Amniotic stem cell (primary cell): Measurements from ENCODE around the gene PALM3.

Source experiments
- DNase-seq: peaks from one replicate; lab custom pipeline; 2025; lab: John Stamatoyannopoulos, UW

The PALM3 gene

DNA sequence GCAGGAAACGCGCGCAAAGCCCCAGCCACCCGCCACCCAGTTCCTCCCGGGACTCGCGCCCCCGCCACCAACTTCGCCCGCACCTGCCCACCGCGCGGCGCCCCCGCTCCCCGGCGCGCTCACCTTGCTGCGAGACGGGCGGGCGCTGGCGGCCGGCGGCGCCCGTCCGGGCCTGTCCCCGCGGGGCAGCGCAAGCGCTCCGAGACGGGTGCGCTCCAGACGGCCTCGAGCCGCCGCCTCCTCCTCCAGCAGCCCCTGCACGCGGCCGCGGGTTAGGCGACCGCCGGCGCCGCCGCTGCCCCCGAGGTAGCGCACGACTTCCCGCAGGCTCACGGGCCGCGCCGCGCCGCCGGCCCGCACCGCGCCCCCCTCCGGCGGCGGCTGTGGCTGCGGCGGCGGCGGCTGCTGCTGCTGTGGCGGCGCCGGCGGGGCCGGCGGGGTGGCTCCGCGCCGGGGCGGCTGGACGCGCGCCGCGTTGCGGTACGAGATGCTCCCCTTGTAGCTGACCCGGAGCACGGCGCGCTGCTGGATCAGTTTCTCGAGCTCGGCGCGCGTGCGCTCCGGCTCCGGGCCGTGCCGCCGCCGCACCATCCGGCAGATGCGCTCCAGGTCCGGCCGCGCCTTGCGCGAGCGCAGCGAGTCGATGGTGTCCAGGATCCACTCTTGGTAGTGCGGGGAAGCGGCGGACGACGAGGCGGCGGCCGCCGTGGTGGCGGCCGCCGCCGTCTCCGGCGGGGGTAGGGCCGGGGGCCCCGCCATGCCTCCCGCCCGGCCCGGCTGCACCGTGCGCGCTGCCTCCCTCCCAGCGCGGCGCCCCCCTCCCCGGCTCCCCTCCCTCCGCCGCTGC lies 28.0 kb upstream of the PALM3 start:
- no peak for DNase-seq

DNA sequence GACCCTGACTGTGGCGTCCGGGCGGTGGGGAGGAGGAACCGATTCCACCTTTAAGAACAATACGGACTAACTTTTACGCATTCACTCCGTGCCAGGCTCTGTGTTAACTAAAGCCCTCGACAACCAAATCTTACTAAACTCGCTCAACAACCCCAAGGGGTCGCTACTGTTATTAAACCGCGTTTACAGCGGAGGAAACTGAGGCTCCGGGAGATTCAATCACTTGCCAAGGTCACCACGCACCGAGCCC lies 27.5 kb upstream of the PALM3 start:
- no peak for DNase-seq

DNA sequence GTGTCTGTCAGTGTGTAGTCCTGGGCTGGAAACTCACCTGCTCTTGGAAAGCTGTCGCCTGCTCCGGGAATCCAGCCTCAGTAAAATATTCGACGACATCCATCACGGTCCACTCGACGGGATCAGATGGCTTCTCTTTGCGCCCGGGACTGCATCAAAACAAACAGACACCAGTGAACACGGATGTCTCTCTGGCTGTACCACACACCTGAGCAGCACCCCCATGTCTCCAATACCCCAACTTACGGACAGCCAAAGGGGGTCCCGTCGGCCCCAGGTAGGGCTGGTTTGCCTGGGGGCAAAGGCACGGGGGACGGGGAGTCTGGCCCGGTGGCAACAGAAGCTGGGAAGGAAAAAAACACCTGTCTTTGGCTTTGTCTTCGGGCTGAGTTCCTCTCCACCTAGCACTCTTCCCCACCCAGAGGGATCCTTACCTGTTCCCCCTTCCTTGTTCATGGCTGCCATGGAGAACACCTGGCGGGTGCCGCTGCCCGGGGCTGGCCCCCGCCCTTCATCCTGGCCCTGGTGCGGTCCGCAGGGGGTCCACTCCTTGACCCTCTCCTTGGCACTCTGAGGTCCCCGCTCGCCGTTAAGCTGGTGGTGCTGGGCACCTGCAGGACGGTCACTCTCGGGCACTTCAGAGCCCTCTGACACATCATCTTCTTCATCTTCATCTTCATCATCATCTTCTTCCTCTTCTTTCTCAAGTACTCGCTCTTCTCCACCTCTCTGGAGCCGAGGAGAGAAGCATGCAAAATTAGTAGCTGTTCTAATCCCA lies 26.9 kb upstream of the PALM3 start:
- DNase-seq, result no peak

DNA sequence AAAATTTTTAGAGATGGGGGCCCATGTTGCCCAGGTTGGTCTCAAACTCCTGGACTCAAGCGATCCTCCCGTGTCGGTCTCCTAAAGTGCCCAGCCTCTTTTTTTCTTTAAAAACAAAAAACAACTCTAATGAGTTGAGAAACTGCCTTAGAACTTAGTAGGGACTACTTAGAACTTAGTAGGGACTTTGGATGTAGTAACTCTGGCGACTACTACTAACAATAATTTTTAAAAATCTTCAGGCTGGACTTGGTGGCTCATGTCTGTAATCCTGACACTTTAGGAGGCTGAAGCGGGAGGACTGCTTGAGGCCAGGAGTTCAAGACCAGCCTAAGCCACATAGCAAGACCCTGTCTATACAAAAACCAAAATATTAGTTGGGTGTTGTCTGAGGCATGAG lies 24.2 kb upstream of the PALM3 start:
- DNase-seq, result no peak

GRCh38 chr19:14085309-14085995 lies 23.6 kb upstream of the PALM3 start, which contains the start of gene C19orf67:
TSS of gene C19orf67 (minus strand) at chr19:14085783. CDS start at chr19:14085627, 156 bp downstream.
- DNase-seq, result no peak

GRCh38 chr19:14082675-14082960 lies 20.7 kb upstream of the PALM3 start:
- no peak for DNase-seq

DNA sequence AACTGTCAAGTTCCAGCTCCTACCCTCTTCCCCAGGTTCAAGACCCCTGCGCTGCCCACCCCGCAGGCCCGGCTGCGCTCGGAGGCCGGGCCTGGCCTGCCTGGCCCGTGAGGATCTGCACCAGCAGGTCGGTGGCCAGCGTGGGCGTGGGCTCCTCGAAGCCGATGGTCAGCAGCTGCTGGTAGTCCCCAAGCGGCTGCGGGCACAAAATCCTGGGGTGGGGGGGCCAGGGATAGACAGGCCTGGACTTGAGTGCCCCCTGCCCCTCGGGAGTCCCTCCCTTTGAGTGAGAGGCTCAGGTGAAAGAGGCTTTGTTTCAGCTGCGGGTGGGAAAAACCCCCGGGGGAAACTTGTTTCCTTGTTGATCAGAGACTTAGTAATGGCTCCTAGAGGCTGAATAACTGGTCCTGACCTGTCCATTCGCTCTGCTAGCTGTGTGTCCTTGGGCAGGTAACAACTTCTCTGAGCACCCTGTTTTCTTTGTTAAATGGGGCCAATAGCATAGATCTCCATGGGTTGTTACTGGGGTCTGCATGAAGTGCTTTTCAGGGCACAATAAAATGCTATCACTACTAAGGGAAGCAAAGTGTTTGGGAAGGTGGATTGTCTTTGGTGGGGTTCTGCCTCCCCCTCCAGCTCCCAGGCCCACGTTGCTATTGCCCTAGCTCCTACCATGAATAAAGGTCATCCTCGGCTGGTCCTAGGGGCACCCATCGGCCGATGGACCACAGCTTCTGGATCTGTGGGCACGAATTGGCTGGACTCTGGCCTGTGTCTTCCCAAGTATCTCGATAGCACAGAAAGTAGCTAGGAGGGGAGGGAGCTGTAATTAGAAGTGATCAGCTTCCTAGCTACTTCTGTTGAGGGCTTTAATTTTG lies 20.2 kb upstream of the PALM3 start:
- no peak for DNase-seq

- peak; percentile 98 for DNase-seq
Observed at GRCh38 chr19:14080887-14081796, 19.3 kb upstream of the PALM3 start.

DNA sequence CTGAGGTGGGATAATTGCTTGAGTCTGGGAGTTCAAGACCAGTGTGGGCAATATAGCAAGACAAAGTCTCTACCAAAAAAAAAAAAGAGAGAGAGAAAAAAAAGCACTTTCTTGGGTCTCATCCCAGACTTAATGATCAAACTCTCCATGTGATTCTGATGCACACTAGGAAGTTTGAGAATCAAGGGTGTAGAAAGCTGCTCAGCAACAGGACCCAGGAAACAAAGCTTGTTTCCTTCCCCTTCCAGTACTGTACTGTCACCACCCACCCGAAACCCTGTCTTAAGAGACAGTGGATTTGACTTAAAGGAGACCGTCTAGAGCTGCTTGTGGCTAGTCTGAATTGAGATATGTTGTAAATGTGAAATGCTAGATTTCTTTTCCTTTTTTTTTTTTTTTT lies 16.5 kb upstream of the PALM3 start:
- DNase-seq, result no peak

DNA sequence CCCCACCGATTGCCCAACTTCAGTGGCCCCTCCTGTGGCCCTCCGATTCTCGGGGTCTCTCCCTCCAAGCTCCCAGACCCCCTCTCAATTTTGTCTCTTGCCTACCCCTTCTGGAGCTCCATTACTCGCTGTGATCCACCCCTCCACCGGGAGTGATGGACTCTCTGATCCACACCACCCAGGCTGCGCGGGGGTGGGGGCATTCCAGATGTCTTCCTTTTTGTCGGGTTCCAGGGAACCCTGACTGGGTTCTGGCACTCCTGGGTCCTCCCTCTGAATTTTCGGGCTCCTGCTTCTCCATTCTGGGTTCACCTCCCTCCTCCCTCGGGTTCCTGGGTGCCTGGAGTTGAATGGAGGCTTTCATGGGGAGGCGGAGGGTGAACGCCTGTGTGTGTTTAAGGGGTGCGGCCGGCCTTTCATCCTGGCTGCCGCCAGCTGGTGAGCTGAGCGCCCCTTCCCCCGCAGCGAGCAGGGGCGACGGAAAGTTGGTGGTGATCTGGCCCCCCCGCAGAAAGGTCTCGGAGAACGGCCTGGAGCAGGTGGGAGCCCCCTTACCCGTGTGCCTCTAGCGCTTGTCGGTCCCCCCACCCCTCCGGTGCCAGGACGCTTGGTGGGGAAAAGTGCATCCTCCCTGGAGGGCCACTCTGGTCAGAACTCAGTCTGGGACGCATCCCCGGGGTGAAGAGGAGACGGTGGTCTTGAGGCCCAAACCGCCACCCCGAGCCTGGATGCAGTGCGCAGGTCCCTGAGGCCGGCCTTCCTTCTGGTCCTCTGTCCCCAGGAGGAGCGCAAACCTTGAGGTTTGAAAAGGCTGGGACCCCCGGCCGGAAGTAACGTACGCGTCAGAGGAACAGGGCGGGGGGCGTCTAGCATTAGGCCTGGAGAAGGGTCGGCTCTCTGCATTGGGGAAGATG lies 12.3 kb upstream of the PALM3 start:
- DNase-seq, result no peak

- DNase-seq, result no peak
Observed at GRCh38 chr19:14073261-14073924, 11.5 kb upstream of the PALM3 start.

- DNase-seq, result no peak
Observed at GRCh38 chr19:14072535-14073260, 10.8 kb upstream of the PALM3 start, which contains the start of gene MISP3. TSS of gene MISP3 (plus strand) at chr19:14072786. CDS start at chr19:14073310, 524 bp downstream.

GRCh38 chr19:14070268-14071050 lies 8.6 kb upstream of the PALM3 start:
- no peak for DNase-seq

DNA sequence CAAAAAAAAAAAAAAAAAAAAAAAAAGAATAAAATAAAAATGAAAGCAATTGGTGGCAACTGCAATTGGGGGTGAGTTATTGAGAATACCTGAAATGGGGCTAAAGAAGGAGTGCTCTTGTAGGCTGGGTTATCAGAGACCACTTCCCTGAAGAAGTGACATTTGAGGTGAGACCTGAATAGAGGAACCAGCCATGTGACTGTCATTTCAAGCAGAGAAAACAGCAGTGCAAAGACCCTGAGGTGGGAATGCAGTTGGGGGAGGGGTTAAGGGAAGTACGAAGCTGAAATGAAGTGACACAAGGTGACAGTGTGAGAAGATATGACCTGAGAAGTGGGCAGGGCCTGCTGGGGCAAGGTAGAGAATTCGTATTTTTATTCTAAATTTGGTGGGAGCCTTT lies 4.3 kb upstream of the PALM3 start:
- no peak for DNase-seq

GRCh38 chr19:14063105-14063504 lies 1.2 kb upstream of the PALM3 start:
- no peak for DNase-seq

DNA sequence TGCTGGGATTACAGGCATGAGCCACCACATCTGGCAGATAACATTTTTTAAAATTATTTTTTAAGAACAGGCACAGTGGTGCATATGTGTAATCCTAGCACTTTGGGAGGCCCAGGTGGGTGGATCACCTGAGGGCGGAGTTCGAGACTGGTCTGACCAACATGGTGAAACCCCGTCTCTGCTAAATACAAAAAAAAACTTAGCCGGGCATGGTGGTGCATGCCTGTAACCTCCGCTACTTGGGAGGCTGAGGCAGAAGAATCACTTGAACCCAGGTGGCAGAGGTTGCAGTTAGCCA lies 631 bp upstream of the PALM3 start:
- no peak for DNase-seq

DNA sequence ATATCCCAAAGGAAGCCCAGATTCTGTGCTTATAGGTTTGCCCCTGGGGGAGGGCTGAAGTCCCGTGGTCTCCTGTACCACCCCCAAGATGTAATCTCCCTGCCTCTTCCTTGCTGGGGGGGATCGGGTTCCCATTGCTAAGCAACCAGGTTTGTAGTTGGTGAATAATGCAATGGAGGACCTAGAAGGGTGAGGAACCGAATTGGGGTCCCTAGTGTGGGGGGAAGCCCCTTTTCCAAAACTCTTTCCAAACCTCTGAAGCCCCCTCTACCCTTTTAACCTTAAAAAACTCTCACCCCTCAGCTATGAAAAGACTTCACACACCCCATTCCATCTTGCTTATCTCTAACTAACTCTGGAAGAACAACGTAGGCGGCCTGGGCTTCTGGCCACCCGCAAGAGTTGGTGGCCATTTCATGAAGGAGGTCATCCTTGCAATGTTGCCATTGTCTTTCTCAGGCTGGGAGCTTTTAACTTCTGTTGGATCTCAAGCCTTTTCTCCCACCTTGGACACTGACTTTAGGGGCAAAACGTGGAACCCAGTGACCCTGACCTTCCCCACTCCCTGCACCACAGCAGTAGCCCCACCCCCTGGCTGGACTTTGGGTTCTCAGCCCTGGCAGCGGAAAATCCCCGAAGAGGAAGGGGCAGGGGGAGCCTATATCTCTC lies 661 bp downstream of the PALM3 start:
- no peak for DNase-seq
